ENCODE measurements around the gene OR7C1.
"Not testable (repeated sequence)": the region's sequence is repeated elsewhere in the genome, so short reads cannot be mapped to it uniquely, and the experiment has no call there.

The OR7C1 gene

DNA sequence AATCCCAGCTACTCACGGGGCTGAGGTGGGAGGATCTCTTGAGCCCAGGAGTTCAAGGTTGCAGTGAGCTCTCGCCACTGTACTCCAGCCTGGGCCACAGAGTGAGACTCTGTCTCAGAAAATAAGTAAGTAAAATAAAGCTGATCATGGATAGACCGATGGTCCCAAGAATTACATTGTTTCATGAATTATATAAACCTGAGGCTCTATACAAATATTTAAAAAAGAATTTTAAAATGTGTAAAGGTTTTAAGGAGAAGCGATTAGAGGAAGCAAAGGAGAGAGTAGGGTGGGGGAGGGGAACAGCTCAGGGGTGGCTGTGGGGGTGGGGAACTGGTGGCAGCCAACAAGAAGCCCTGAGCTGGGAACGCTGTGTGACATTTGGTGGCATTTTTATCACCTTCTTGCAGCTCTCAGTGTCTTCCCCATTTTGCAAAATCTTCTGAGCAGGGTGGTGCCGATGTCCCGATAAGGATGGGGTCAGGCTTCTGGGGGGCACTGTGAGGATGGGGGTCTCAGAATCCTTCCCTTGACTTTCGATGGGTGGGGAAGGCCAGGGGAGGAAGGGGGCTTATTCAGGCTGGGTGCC, 51.5 kb downstream of the OR7C1 start:
- not testable (repeated sequence) for DNase-seq

DNA sequence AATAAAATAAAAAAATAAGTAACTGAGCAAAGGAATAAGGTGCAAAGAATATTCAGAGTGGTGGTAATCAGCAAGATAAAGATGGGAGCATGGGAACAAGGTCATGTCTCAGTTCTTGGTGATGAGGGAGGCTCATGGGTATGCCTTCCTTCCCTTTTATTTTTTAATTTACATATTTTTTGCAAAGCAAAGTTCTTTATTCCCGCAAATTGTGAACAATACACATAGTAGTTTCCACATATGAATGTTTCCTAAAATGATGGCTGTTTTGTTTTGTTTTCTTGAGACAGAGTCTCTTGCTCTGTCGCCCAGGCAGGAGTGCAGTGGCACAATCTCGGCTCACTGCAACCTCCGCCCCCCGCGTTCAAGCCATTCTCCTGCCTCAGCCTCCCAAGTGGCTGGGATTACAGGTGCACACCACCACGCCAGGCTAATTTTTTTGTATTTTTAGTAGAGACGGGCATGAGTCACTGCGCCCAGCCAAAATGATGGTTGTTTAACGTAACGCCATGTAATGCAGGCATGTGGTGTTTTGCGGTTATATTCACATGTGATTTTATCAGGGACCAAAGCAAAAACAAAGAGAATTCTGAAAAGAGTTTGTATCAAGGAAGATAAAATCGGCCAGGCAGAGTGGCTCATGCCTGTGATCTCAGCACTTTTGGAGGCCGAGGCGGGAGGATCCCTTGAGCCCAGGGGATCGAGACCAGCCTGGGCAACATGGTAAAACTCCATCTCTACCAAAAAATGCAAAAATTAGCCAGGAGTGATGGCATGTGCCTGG, 52.2 kb downstream of the OR7C1 start:
- no peak for DNase-seq

DNA sequence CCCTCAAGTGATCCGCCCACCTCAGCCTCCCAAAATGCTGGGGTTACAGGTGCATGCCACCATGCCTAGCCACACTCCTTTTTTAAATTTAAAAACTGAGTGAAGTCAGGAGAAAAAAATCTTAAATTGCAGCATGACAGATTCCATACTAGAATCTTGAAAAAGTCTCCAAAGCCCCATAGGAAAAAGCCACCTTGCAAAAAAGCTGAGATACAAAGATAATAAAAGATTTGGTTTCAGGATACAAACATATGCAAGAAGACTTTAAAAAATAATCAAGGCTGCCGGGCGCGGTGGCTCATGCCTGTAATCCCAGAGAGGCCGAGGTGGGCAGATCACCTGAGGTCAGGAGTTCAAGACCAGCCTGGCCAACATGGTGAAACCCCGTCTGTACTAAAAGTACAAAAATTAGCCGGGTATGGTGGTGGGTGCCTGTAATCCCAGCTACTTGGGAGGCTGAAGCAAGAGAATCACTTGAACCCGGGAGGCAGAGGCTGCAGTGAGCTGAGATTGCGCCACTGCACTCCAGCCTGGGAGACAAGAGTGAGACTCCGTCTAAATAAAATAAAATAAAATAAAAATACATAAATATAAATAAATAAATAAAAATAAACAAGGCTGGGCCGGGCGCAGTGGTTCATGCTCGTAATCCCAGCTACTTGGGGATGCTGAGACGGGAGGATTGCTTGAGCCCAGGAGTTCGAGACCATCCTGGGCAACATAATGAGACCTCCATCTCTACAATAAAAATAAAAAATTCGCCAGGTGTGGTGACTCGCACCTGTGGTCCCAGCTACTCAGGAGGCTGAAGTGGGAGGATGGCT, 53.1 kb downstream of the OR7C1 start:
- not testable (repeated sequence) for DNase-seq

DNA sequence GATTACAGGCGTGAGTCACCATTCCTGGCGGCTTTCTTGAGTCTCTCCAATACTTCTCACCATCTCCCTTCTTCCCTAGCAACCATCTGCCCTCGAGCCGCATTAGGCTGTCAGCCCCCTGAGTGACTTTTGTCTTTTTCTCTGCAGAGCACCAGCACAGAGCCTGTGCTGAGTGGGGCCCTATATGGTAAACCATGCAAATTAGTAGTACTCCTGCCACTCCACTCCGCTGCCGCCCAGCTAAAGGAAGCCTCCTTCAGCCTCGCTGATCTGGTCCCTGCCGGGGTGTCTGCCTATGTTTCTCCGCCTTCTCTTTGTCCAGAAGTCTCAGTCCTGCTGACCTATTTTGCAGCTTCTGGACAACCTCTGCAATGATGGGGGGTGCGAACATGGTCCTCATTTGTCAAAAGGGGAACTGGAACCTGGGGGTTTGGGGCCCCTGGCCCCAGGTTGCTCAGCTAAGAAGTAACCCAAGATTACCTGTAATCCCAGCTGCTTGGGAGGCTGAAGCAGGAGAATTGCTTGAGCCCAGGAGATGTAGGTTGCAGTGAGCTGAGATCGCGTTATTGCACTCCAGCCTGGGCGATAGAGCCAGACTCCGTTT, 54.3 kb downstream of the OR7C1 start:
- DNase-seq = not testable (repeated sequence)

DNA sequence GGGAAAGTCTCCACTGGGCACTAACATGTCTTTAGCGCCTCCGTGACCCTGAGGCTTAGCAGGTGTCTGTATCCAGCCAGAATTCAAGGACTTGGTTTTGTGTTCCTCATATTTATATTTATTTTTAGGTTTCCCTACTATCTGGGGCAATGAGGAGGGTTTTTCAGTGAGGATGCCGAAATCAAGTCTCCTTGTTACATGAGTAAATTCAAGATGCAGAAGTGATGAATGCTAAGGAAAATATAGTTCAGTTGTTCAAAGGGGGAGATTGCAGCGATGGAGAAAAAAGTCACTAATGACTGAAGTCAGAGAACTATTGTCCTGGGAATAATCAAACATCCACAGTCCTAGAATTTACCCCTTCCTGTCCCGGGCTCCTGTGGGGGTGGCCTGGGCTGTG, 55.8 kb downstream of the OR7C1 start:
- DNase-seq = no peak

DNA sequence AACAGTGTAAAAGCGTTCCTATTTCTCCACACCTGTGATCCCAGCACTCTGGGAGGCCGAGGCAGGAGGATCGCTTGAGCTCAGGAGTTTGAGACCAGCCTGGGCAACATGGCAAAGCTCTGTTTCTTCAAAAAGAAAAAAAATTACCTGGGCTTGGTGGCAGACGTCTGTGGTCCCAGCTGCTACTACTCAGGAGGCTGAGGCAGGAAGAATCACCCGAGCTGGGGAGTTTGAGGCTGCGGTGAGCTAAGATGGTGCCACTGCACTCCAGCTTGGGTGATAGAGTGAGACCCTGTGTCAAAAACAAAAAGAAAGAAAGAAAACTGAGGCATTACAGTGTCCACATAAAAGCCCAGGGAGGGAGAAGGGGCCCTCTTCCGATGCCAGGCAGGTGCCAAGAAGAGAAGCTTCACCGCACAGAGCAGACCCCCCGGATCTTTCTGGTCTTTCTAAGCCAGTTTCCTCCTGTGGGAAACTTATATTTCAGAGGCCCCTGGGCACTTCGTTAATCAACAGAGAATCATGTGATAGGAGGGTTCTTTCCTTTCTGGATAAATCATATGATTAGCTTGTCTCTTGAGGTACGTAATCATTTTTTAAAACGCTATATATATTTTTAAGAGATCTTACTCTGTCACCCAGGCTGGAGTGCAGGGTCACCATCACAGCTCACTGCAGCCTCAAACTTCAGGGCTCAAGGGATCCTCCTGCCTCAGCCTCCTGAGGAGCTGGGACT, 56.7 kb downstream of the OR7C1 start, which contains the start of gene ADGRE2:
Gene ADGRE2, minus strand, starts transcription at position 451 of the 736 bp plus-strand sequence. CDS start 1,804 bp downstream, outside the sequence.
- DNase-seq = not testable (repeated sequence)

DNA sequence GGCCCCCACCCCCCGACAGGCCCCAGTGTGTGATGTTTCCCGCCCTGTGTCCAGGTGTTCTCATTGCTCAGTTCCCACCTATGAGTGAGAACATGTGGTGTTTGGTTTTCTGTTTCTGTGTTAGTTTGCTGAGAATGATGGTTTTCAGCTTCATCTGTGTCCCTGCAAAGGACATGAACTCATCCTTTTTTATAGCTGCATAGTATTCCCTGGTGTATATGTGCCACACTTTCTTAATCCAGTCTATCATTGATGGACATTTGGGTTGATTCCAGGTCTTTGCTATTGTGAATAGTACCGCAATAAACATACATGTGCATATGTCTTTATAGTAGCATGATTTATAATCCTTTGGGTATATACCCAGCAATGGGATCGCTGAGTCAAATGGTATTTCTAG, 57.3 kb downstream of the OR7C1 start:
- DNase-seq = not testable (repeated sequence)

DNA sequence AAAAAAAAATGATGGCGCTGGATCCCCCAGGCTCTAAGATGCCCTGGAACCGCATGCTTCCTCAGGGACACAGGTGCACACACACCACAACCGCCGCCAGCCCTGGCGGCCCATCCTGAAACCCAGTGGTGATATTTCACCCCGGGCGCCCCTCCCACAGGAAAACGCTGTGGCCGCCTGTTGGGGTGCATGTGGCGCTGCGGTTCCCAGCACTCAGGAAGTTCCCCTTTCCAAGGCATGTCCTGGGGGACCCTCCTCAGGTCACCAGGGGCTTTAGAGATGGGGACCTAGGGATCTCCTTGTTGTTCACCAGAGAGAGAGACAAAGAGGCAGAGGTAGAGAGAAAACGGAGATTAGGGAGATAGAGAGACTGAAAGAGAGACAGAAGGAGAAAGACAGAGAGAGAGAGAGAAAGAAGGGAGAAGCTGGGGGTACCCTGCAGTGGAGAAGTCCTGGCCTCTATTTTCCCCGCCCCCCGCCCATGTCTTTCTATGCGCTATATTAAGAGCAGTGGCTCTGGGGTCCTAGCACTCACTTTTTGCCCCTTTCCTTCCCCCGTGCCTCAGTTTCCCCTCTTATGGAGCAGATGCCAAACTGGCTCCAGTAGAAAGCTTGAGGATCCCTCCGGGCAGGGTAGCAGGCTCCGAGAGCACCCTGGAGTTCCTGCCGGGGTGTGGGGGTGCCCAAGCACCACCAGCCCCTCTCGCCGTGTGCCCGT, 59.0 kb downstream of the OR7C1 start:
- DNase-seq = no peak

DNA sequence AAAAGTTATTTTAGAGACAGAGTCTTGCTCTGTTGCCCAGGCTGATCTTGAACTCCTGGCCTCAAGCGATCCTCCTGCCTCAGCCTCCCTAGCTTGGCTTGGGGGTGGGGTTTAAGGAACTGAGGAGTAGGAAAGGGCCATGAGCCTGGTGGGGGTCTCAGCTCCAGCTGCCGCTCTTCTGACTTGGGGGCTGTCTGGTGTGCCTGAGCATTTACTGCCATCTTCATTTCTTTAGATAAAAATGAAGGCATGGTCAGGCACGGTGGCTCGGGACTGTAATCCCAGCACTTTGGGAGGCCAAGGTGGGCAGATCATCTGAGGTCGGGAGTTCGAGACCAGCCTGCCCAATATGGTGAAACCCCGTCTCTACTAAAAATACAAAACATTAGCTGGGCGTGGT, 59.7 kb downstream of the OR7C1 start:
- not testable (repeated sequence) for DNase-seq

DNA sequence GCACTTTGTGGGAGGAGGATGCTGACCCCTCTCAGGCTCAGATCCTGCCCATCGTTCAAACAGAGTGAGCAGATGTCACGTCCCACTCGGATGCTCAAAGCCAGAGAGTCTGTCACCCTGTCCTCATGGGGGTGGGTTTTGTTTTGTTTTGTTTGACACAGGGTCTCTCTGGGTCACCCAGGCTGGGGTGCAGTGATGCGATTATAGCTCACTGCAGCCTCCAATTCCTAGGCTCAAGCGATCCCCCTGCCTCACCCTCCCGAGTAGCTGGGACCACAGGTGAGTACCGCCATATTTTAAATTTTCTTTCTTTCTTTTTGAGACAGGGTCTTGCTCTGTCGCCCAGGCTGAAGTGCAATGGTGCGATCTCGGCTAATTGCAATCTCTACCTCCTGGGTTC, 60.6 kb downstream of the OR7C1 start:
- DNase-seq = no peak

DNA sequence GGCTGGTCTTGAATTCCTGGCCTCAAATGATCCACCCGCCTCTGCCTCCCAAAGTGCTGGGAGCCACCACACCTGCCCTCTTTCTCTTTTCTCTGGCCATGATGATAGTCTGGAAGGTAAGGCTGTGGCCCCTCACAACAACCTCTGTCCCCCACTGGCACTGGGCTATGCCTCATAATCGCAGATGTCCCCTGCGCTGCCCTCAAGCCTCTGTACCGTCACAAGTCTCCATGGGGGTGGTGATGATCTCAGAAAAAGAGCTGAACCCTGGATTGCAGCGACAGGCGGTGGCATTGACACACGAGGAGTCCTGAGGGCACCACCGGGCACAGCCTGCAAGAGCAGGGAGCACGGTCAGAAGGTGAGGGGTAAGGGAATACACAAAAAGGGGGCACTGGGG, 61.3 kb downstream of the OR7C1 start:
- DNase-seq = not testable (repeated sequence)

DNA sequence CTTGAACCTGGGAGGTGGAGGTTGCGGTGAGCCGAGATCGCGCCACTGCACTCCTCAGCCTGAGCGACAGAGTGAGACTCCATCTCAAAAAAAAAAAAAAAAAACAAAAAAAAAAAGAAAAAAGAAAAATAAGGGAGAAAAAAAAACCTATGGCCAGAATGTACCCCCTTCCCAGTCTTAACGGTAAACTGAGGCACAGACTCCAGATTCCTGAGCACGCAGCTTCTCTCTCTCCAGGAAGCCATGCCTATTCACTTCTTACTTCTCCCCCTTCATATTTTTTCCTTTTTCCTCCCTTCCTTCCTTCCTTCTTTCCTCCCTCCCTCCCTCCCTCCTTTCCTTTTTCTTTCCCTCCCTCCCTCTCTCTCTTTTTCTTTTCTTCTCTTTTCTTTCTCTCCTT, 62.0 kb downstream of the OR7C1 start:
- no peak for DNase-seq

DNA sequence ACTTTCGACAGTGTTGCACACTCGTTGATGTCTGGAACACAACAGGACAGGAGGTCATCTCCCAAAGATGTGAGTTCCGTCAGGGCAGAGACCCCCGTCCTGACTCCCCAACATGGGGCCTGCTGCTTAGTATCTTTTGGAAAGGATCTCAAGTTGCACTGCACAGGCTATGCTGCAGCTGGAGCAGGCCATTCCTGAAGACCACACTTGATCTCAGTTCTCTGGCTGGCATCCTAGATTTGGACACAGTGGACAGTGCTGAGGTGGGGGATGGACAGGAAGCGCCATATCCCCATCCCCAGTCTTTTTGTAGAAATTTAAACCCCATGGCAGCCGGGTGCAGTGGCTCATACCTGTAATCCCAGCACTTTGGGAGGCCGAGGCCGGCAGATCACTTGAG, 62.5 kb downstream of the OR7C1 start:
- DNase-seq = no peak

DNA sequence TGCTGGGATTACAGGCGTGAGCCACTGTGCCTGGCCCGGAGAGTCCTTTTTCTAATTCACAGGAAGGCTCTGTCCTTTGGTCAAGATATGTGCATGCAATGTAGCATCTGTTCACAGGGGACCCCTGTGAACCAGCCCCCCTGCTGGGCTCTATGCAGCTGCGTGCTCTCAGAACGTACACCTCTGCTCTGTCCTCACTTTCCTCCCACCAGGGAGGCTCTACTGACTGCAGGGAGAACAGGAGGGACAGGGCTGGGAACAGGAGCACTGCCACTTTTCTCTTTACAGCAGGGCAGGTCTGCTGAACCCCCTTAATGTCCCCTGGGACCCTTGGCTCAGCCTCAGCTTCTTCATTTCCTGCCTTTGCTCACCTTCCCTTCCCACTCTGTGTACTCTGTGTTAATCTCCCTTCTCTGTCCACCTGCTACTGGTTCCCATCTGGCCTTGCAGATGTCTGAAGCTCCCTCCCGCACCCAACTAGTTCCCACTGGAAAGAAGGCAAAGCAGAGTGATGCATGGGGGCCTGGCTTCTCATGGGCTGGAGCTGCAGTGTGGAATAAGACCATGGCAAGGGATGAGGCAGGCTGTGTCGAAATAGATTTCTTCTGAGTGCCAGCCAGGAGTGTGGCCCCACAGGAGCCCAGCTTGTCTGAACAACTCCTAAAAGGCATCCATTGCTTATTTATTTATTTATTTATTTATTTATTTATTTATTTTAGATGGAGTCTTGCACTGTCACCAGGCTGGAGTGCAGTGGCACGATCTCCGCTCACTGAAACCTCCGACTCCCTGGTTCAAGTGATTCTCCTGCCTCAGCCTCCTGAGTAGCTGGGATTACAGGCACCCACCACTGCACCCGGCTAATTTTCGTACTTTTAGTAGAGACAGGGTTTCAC, 63.8 kb downstream of the OR7C1 start:
- no peak for DNase-seq

DNA sequence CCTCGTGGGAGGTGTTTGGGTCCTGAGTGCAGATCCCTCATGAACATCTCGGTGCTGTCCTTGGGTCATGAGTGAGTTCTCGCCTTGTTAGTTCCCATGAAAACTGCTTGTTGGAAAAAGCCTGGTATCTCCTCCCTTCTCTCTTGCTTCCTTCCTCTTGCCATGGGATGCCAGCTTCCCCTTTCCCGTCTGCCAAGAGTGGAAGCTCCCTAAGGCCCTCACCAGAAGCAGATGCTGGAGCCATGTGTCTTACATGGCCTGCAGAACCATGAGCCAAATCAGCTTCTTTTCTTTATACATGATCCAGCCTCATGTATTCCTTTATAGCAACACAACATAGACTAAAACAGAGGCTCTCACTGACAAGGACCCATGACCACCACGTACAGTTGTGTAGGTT, 64.8 kb downstream of the OR7C1 start:
- DNase-seq = no peak

DNA sequence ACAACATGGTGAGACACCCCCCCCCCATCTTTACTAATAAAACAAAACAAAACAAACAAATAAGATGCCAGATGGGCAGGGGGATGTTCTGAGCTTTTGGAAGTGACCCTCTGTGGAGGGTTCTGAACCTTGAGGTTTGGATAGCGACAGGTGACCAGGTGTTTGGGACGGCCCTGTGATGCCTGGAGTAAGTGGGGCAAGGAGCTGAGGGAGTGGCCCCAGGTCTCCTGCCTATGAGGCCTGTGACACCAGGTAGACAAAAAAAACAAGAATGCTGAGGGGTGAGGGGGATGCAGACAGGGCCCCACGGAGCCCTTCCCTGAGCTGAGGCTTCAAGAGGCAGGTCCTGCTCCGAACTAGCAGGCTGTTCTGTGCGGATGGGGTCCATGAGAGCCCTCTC, 65.8 kb downstream of the OR7C1 start:
- no peak for DNase-seq

DNA sequence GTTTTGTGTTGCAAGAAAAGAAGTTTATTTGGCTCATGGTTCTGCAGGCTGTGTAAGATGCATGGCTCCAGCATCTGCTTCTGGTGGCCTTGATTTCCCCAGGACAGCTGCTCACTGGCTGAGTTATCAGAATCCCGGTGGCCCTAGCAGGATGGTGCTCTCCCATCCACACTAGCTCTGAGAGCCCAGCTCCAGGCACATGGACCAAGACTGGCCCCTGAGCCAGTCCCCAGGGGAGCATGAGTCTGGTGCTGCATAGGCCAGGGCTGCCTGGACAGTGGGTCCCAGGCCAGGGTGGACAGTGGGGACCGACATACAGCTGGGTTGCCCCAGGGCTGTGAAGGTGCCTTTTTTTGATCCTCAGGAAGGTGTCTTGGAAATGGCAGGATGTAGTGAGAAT, 67.0 kb downstream of the OR7C1 start:
- no peak for DNase-seq

DNA sequence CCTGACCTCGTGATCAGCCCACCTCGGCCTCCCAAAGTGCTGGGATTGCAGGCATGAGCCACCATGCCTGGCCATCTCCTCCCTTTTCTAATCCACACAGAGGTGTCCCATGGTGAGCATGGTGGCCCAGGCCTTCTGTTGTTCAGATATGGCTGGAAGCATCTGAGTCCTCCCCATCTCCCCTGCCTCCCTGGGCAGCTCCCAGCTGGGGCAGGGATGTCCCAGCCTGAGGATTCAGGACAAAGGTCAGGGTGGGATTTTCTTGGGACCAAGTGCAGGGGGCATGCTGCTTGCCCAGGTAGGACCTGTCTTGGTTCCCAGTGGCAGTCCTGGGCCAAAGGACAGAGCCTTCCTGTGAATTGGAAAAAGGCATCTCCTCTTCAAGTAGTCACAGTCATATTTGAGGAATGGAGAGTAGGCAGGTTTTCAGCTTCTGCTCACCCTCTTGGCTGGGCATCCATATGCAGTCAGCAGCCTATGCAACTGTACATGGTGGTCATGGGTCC, 67.5 kb downstream of the OR7C1 start:
- no peak for DNase-seq

DNA sequence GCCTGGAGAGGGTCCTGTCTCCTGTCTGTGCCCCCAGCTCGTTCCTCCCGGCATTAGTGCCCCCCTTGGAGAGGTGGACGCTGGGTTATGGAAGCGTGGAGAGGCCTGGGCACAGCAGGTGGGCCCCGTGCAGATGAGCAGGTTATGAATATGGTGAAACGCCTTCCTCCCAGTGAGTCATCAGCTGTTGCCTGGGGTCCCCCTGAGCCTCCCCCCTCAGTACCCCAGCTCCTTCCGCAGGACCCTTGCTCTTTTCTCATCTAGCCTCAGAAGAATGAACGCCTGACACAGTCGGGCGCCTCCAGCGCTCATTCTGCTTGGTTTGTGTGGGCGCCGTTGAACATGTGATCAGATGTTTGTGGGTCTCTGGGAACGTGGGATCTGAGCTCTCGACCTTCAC, 69.1 kb downstream of the OR7C1 start:
- not testable (repeated sequence) for DNase-seq

DNA sequence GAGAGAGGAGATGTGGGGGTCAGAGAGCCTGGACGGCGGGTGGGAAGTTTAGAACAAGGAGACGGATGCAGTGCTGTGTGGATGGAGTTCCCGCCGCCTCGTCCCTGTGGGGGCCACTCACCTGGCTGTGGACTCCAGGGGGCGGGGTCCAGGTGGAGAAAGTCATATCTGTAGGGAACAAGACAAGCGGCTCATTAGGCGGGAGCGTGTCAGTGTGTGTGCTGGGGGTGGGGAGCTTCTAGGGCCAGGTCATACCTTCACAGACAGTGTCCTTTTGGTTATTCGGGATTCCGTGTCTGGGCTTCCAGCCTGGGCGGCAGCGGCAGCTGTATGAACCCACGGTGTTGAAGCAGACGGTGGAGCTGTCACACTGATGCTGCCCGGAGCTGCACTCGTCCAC, 69.6 kb downstream of the OR7C1 start:
- not testable (repeated sequence) for DNase-seq

DNA sequence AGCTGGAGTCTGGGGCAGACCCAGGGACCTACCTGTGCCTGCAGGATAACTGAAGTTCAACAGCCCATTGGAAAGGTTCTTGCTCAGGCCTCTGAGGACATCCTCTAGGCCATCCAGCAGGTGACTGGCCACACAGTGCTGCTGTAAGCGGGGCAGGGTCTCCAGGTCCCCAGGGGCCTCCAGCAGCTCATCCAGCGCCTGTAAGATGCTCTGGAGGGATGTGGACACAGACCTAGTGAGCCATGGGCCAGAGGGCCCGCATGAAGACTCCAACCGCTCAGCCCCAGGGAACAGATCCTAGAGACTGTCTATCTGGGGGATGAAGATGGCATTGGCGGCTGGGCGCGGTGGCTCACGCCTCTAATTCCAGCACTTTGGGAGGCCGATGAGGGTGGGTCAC, 70.6 kb downstream of the OR7C1 start:
- no peak for DNase-seq

Data from kidney glomerular epithelial cell (primary cell).